Coronary artery (tissue), 2 donors: ENCODE results near the gene TK2.
"Not testable (repeated sequence)": the region's sequence is repeated elsewhere in the genome, so short reads cannot be mapped to it uniquely, and the experiment has no call there.

Experiments used
- DNase-seq: peaks from one replicate; pipeline ENCODE4 v3.0.0-alpha.2; 2017; ENCODE audit warnings: low spot score
- H3K27ac ChIP-seq, 2 donors: fragments of 200-600 bp; sonication (generic); one replicate each; pipeline ENCODE4 v1.5.1; 2016 to 2019
- H3K4me3 ChIP-seq: fragments of 200-600 bp; sonication (generic); 2 replicates; pipeline ENCODE4 v1.5.1; 2016; ENCODE audit warnings: mild to moderate bottlenecking, moderate library complexity
- TF ChIP-seq, protein P1 (sequence below): fragments of 200-600 bp; sonication (generic); IDR thresholded peaks from one replicate; pipeline ENCODE4 v1.5.1; 2019; ENCODE audit warnings: antibody characterized with exemption

TK2 gene

GRCh38 chr16:66468321-66468965 is 81.5 kb downstream of the TK2 start:
- TF ChIP-seq, protein P1, sequence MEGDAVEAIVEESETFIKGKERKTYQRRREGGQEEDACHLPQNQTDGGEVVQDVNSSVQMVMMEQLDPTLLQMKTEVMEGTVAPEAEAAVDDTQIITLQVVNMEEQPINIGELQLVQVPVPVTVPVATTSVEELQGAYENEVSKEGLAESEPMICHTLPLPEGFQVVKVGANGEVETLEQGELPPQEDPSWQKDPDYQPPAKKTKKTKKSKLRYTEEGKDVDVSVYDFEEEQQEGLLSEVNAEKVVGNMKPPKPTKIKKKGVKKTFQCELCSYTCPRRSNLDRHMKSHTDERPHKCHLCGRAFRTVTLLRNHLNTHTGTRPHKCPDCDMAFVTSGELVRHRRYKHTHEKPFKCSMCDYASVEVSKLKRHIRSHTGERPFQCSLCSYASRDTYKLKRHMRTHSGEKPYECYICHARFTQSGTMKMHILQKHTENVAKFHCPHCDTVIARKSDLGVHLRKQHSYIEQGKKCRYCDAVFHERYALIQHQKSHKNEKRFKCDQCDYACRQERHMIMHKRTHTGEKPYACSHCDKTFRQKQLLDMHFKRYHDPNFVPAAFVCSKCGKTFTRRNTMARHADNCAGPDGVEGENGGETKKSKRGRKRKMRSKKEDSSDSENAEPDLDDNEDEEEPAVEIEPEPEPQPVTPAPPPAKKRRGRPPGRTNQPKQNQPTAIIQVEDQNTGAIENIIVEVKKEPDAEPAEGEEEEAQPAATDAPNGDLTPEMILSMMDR: no peak
- peak; percentile 50 for DNase-seq
- Histone ChIP-seq H3K4me3 (no peak overlapping the region), H3K27ac (no peak overlapping the region)

DNA sequence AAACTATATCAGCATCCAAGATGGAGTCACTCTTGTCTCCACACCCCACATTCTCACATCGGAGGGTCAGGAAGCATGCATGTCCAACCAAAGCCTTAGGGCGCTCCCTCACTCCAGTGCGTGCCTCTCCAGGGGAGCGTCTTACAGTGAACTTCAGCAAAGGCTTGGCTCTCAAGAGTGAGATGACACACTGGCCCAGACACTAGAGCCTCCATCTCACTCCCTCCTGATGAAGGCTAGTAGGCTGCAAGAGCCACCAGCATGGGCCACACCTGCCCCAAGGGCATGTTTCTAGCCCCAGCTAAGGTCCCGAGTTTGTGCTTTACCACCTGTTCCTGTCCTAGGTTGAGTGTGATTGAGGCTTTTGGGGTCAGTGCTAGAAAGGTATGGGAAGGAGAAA is 82.3 kb downstream of the TK2 start:
- TF ChIP-seq, protein P1: no peak
- DNase-seq: peak; percentile 62
- H3K27ac ChIP-seq: no peak overlapping the region
- no peak overlapping the region for H3K4me3 ChIP-seq

GRCh38 chr16:66466636-66467035 is 83.3 kb downstream of the TK2 start:
- H3K27ac ChIP-seq, H3K4me3 ChIP-seq, DNase-seq: not testable (repeated sequence)

- peak; percentile 8 for DNase-seq
- H3K27ac ChIP-seq, H3K4me3 ChIP-seq: not testable (repeated sequence)
Observed at GRCh38 chr16:66465946-66466345, 84.0 kb downstream of the TK2 start.

DNA sequence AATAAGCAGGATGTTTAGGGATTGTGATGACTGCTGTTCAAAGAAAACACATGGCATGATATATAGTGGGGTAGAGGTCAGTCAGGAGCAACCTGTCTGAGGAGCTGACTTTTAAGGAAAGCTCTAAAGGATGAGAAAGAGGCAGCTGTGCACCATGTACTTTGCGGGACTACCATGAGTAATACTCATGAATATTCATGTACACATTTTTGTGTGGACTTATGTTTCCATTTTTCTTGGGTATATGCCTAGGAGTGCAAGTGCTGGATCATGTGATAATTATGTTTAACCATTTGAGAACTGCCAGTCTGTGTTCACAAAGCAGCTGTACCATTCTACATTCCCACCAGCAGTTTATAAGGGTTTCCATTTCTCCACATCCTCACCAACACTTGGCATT is 87.0 kb downstream of the TK2 start:
- no peak overlapping the region for H3K27ac ChIP-seq
- TF ChIP-seq, protein P1: no peak
- no peak for DNase-seq
- H3K4me3 ChIP-seq: no peak overlapping the region

DNA sequence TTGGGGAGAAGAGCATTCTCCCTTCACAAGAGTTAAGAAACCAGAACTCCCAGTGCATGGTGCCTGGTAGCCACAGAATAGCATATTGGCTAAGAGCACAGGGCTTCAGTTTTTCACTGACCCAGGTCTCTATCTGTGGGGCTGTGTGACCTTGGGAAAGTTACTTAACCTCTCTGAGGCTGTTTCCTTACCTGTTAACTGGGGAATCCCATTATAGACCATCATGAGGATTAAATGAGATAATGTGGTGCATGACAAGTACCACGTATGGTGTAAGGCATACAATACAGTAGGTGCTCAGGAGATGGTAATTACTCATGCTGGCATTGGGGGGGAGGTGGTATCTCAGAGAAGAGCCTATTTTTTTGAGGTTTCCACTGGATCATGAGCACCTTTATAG is 89.2 kb downstream of the TK2 start:
- TF ChIP-seq, protein P1: no peak
- Histone ChIP-seq H3K27ac (no peak overlapping the region), H3K4me3 (no peak overlapping the region)
- no peak for DNase-seq

DNA sequence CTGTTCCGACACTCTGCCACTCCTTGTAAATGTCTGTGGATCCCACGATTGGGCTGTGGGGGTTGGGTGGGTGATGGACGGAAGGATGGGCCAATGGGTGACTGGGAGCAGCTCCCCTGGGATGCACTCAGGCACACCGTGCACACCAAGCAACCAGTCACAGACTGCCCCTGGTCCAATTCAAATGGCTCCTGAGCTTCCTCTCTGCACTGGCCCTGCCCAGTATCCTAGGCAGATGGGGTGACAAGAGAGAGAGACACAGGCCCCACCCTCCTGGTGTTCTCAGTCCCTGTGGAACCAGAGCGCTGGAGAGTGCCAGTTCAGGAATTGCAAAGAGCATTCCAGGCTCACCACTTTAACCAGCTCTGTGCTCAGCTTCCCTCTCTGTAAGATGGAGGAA is 90.0 kb downstream of the TK2 start:
- Histone ChIP-seq H3K4me3 (no peak overlapping the region), H3K27ac (no peak overlapping the region)
- TF ChIP-seq, protein P1: no peak
- no peak for DNase-seq

- TF ChIP-seq, protein P1: no peak
- no peak for DNase-seq
- Histone ChIP-seq H3K4me3 (no peak overlapping the region), H3K27ac (no peak overlapping the region)
Observed at GRCh38 chr16:66458853-66459252, 91.1 kb downstream of the TK2 start.
